ENCODE measurements around the gene HS3ST4. TPM values are rescaled to one million over a fixed set of nuclear protein-coding genes. Genes with fewer than 3 reads are reported as not detected.

The HS3ST4 gene
- total and polyA plus RNA-seq, 2 donors from 2014 or later = not detected

- H3K4me3 ChIP-seq (ENCODE audit: low read length in 3 of 3) = no peak overlapping the region
- H3K27ac ChIP-seq (ENCODE audit: low read depth in 2 of 2, low read length in 2 of 2) = no peak overlapping the region
- H3K27me3 ChIP-seq (ENCODE audit: control insufficient read depth, insufficient read depth, low read length) = no peaks in the 10 kb centered on the region
- no peaks in the 10 kb centered on the region for H3K9me3 ChIP-seq (ENCODE audit: control insufficient read depth in 2 of 3, insufficient read depth in 1 of 3, low read length in 3 of 3)
- no peak overlapping the region for H3K9ac ChIP-seq (ENCODE audit: low read length in 3 of 3)
- intact Hi-C loops (cut with DNase I) = no loop called here
- TF ChIP-seq CTCF (IDR thresholded peaks at IDR 0.05; ENCODE audit: borderline replicate concordance, extremely low read depth, insufficient read depth) = no peak
- no peaks in the 10 kb centered on the region for H3K4me1 ChIP-seq (ENCODE audit: control insufficient read depth in 2 of 3, insufficient read depth in 2 of 3, low read depth in 1 of 3, low read length in 3 of 3)
- H3K36me3 ChIP-seq (ENCODE audit: control insufficient read depth in 2 of 3, insufficient read depth in 3 of 3, low read length in 3 of 3) = no peaks in the 10 kb centered on the region
- FAIRE-seq = no peak
- DNase-seq = peak in 2 of 5 donors; percentile 5 to 21
Observed at GRCh38 chr16:26070302-26071100, 378.7 kb downstream of the HS3ST4 start.

- FAIRE-seq (no peak), DNase-seq (no peak)
- TF ChIP-seq CTCF (IDR thresholded peaks at IDR 0.05; ENCODE audit: borderline replicate concordance, extremely low read depth, insufficient read depth) = no peak
- no peaks in the 10 kb centered on the region for H3K4me1 ChIP-seq (ENCODE audit: control insufficient read depth in 2 of 3, insufficient read depth in 2 of 3, low read depth in 1 of 3, low read length in 3 of 3)
- no peaks in the 10 kb centered on the region for H3K9me3 ChIP-seq (ENCODE audit: control insufficient read depth in 2 of 3, insufficient read depth in 1 of 3, low read length in 3 of 3)
- no peak overlapping the region for H3K9ac ChIP-seq (ENCODE audit: low read length in 3 of 3)
- H3K27ac ChIP-seq (ENCODE audit: low read depth in 2 of 2, low read length in 2 of 2) = no peak overlapping the region
- intact Hi-C loops (cut with DNase I) = no loop called here
- H3K4me3 ChIP-seq (ENCODE audit: low read length in 3 of 3) = no peak overlapping the region
- H3K36me3 ChIP-seq (ENCODE audit: control insufficient read depth in 2 of 3, insufficient read depth in 3 of 3, low read length in 3 of 3) = no peaks in the 10 kb centered on the region
- no peaks in the 10 kb centered on the region for H3K27me3 ChIP-seq (ENCODE audit: control insufficient read depth, insufficient read depth, low read length)
Observed at GRCh38 chr16:26071101-26071866, 379.5 kb downstream of the HS3ST4 start.

GRCh38 chr16:26078716-26079355 is 387.1 kb downstream of the HS3ST4 start:
- peaks cover 0 to 3% (median 0%) of the 10 kb centered on the region in 3 donors for H3K9me3 ChIP-seq (ENCODE audit: control insufficient read depth in 2 of 3, insufficient read depth in 1 of 3, low read length in 3 of 3)
- H3K27me3 ChIP-seq (ENCODE audit: control insufficient read depth, insufficient read depth, low read length) = no peaks in the 10 kb centered on the region
- no peak for TF ChIP-seq CTCF (IDR thresholded peaks at IDR 0.05; ENCODE audit: borderline replicate concordance, extremely low read depth, insufficient read depth)
- peaks cover 0 to 4% (median 0%) of the 10 kb centered on the region in 3 donors for H3K4me1 ChIP-seq (ENCODE audit: control insufficient read depth in 2 of 3, insufficient read depth in 2 of 3, low read depth in 1 of 3, low read length in 3 of 3)
- DNase-seq = peak in 1 of 5 donors; percentile 16
- no peak overlapping the region for H3K27ac ChIP-seq (ENCODE audit: low read depth in 2 of 2, low read length in 2 of 2)
- FAIRE-seq = no peak
- H3K9ac ChIP-seq (ENCODE audit: low read length in 3 of 3) = no peak overlapping the region
- H3K36me3 ChIP-seq (ENCODE audit: control insufficient read depth in 2 of 3, insufficient read depth in 3 of 3, low read length in 3 of 3) = no peaks in the 10 kb centered on the region
- no peak overlapping the region for H3K4me3 ChIP-seq (ENCODE audit: low read length in 3 of 3)
- intact Hi-C loops (cut with DNase I) = no loop called here
